Esophagus mucosa (tissue), 1 donor: ENCODE data around the gene ZFR2. TPM values are rescaled to one million over a fixed set of nuclear protein-coding genes. Genes with fewer than 3 reads are reported as not detected.
"Not testable (repeated sequence)": the region's sequence is repeated elsewhere in the genome, so short reads cannot be mapped to it uniquely, and the experiment has no call there.

Source experiments
- ATAC-seq: fragments of 200-7000 bp; cut with Tn5 transposase; one replicate; pipeline ENCODE4 v1.9.1; 2020
- total RNA-seq: library from RNA; stranded (reverse); gene quantifications from one replicate; pipeline ENCODE4 v1.2.4, GENCODE V29; 2023
- donor health status: DM: yes; HTN: yes; CAD: no.

ZFR2 gene
- total RNA-seq, 1 donor from 2014 or later: not detected

DNA sequence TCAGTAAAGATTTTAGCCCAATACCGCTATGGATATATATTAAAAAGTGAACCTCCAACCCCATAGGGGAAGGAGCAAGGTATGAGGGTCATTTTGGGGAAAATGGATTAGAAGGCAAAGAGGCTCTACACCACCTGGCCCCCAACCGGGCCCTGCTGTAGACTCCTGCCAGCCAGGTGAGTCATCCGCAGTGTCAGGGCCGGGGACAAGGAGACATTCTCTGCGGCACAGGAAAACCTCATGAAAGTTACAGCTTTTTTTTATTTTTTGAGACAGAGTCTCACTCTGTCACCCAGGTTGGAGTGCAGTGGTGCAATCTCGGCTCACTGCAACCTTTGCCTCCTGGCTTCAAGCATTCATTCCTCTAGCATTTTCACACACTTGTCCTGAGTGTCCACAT, 32.0 kb downstream of the ZFR2 start:
- no peak for ATAC-seq

DNA sequence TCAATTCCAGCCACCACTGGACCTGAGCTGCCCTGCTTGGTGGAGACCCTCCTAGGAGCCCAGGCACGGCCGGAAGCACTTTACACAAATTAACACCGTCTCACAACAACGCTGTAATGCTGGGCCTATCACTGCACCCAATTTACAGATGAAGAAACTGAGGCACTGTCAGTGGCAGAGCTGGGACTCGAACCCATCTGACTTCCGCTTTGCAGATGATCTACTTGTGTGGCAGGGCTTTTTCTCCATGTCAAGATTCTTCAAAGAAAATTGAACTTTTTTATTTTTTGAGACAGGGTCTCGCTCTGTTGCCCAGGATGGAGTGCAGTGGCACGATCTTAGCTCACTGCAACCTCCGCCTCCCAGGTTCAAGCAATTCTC, 33.8 kb downstream of the ZFR2 start:
- no peak for ATAC-seq

DNA sequence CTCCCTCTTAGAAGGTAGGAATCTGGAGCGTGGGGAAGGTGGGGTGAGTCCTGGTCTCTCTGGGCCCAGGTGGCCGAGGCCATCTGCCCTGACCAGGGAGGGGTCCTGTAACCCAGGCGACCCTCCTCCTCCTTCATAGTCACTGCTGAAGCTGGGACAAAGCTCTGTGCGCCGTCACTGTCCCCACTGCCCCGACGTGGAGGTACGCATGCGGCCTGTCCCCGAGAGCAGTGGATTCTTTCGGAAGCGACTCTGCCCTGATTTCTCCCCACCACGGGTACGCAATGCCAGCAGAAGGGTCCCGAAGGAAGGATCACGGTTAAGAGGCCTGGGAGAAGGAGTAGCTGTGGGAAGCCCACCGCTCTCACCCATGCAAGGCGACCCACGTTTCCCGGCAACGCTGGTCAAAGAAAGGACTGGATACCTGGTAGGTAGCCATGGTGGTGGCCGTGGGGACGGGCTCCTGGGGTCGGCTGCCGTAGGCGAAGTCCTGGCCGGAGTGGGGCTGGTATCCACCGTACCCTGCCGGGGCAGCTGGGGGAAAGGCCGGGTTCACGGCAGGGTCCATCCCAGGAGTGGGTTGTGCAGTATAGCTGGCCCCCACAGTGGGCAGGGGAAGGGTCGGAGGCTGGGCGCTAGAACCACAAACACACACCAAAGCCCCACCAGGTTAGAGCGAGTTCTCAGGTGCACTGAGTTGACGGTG, 34.3 kb downstream of the ZFR2 start:
- ATAC-seq: no peak

DNA sequence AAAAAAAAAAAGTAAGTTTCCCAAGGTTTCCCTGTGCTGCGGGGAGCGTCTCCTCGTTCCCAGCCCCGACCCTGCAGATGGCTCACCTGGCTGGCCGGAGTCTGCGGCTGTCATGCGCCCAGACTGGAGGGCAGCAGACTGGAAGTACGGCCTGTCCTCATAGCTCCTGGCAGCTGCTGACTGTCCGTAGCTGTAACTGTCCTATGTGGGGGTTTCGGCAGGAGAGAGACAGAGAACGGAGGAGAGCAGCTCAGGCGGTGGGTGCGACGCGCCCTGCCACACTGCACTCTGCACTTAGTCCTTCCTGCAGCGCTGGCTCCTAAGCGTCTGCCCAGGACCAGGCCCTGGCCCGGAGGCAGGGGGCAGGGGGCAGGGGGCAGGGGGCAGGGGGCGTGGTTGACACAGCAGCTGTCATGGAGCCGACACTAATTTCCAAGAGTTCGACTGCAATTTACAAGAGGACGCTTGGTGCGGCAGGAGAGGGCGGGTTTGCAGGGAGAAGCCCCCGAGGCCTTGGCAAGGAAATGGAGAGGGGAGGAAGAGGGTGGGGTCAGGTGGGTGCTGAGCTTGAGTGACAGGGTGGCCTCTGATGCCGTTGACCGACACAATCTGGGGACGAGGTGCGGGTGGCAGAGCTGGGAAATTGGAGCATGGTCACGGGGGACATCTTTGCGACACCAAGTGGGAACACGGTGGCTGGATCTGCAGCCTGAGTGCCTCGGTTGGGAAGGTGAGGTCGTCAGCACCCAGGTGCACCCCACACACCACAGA, 35.1 kb downstream of the ZFR2 start:
- no peak for ATAC-seq

DNA sequence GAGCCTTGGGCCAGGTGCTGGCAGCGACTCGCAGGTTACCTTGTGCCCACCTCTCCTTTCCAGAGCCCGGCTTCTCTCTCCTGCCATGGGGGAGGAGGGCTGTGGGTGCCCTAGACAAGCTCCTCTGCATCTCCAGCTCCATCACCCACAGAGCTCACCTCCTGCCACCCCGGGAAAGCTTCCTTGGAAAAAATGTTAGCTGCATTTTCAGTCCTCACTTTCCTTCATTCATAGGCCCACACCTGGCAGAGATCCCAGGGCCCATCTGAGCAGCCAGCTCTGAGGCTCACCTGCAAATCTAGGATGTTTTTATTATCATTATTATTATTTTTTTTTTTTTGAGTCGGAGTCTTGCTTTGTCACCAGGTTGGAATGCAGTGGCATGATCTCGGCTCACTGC, 36.8 kb downstream of the ZFR2 start:
- ATAC-seq: no peak

DNA sequence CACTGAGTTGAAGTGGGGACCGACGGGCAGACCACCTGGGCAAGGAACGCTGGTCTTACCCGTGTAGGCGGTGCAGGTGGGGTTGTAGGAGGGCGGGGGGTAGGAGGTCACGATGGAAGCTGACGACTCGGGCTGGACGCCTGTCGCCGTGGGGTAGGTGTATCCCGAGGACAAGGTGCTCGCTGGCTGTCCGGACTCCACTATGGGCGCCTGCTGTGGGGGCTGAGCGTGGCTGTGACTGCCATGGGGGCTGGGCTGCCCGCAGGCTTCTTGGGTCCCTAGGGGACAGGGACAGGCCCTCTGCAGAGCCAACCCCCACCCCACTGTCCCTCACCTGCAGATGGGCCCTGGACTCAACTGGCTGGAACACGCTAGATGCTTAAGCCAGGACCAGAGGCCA, 37.2 kb downstream of the ZFR2 start:
- ATAC-seq: no peak

DNA sequence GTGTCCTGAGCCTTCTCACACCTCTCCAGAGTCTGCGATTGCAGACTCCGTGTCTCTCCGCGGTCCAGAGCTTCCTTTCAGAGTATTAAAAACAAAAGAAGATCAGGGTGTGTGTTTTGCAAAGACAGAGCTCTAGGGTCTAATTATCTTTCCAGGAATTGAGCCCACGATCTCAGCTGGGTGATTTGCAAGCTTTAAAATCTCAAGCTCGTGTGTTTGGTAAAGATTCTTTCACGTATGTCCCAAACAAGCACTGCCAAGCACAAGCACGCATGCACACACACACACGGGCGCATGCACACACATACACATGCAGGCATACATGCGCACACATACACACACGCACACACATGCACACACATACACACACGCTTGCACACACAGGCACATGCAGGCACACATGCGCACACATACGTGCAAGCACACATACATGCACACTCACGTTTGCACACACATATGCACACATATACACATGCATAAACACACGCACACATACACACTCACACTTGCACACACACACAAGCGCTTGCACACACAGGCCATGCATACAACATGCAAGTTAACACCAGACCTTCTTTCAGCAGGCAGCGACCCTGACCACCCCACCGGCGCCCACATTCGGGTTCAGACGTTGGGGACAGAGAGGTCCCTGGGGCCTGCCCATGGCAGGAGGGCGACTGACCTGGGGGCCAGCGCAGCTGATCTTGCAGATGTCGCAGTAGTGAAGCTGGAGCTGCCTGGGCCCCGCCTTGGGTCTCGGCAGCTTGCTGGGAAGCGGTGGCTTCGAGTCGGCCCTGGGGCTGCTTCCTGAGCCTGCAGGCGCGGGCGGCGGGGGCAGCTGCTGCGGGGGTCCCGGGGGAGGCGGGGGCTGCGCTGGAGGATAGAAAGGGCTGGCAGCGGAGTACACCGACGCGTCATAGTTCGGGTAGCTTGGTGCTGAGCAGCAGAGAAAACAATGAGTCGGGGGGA, 37.9 kb downstream of the ZFR2 start:
- no peak for ATAC-seq

DNA sequence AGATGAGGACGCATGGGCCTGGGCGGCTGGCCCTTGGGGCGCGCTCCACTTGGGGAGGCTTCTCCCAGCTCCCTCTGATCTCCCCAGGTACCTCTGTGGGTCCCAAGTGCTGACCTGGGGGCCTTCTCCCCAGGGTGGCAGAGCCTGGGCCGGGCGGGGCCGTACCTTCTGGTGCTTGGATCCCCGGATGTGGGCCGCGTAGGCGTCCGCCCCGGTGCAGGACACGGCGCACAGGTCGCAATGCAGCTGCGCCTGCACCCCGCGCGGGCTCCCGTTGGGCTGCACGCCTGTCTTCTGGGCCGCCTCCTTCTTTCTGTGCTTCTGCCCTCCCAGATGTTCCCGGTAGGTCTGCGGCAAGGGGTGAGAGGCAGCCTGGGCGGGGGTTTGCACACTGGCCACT, 41.5 kb downstream of the ZFR2 start:
- no peak for ATAC-seq

DNA sequence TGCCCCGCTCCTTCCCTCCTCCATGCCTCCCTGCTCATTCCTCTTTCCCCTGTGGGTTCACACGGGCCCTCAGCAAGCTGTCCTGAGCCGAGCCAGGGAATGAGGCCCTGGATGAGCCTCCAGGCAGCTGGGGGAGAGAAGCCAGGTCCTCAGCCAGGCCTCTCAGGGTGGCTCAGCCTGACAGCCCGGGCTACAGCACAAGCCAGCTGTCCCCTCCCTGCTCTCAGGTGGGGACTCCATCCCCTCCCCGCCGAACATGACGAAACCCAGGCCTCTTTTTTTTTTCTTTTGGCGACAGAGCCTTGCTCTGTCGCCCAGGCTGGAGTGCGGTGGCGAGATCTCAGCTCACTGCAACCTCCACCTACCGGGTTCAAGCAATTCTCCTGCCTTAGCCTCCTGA, 42.7 kb downstream of the ZFR2 start:
- ATAC-seq: no peak

DNA sequence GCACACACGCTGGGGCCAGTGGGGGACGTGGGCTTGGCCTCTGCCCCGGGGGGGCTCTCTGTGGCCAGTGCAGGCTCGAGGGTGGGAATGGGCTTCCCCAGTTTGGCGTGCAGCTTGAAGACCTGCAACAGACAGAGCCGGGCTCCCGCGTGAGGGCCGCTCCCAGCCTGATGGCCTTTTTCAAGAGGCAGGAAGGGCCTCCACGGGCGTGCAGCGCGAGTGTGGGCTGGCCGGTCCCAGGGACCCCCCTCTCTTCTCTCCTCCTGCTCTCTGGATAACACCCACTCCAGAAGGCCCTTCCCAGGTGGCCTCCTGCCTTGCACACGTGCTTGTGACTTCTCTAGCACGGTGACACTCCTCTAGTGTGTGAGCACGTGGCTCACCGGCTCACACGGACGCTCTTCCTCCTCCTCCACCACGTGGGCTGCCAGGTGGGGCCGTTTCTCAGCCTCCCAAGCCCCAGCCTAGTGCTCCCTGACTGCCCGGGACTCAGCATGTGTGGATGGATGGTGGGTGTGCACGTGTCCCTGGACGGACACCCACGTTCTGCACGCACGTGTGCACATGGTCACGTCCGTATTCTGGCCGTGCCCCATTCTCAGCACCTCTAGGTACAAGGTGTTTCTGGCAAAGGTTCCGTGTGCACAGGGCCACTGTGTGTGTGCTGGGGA, 43.4 kb downstream of the ZFR2 start:
- no peak for ATAC-seq

DNA sequence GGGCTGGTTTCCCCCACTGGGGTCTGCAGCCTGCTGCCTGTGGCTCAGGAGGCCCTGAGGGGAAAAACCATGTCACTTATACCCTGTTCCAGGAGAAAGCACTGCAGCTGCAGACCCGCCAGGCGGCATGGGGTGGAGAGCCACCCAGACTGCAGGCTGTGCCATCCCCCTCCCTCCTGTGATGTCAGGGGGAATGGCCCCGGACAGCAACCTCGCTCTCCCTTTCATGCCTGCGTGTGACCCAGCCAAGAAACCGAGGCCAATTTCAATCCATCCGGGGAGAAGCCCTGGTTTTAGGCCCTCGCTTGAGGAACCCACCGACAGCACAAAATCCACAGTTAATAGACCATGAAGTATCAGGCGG, 45.5 kb downstream of the ZFR2 start:
- ATAC-seq: no peak

DNA sequence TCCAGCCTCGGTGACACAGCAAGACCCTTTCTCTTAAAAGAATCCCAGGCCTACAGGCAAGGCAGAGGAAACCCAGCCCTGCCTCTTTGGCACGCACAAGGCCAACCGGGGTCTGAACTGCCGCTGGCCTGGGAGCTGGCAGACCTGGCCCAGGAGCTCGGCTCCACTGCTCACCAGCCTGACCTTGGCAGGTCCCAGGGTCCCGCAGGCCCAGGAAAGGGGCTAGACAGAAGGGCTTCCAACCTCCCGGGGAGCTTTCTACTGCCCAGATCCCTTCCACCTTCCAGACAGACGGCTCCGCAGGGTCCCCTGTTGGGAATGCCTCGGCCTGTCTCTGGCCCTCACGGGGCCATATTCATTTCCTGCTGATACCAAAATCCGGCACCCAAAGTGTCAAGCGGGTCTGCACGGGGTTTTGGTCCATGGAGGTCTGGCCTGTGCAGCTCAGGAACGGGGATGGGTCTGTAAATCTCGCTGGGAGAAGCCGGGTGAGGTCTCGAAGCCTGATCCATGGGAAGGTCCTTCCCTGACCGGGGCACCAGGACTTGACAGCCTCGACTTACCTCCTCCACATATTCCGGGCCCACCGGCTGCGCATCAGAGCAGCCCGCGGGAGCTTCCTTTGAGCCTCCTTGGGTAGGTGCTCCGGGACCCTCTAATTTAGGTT, 46.0 kb downstream of the ZFR2 start:
- no peak for ATAC-seq

DNA sequence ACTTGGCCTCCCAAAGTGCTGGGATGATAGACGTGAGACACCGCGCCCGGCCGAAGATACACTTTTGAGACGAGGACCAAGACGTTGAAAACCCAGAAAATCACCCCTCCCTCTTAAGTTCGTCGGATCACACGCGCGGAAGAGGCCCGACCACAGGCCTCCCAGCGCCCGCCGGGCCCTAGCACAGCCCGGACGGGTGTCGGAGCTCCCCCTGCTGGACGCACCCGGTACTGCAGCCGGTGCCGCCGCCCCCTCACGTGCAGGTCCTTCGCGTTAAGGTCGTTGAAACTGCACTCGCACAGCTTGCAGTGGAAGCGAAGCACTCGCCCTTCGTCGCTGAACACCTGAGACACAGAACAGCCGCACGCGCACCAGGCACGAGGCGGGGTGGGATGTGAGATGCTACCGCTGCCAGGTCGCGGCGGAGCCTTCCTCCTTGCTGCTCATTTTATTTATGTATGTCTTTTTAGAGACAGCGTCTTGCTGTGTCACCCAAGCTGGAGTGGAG, 46.9 kb downstream of the ZFR2 start:
- peak; percentile 36 for ATAC-seq

DNA sequence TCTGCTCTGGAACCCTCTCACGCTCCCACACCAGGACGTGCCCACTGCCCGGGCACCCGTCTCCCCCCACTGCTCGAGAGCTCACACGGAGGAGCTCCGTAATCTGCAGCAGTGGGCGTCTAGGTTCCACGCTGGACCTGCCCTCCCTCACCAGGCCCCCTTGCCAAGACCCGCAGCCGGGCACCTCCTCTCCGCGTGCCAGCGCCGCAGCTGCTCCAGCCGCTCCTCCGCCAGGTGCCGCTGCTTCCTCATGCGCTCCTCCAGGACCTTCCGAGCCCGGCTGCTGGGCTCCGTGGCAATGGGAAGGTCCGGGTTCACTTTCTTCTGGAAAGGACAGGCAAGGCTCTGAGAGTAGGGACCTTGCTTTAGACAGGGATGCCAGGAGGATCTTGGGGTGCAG, 47.7 kb downstream of the ZFR2 start:
- no peak for ATAC-seq

DNA sequence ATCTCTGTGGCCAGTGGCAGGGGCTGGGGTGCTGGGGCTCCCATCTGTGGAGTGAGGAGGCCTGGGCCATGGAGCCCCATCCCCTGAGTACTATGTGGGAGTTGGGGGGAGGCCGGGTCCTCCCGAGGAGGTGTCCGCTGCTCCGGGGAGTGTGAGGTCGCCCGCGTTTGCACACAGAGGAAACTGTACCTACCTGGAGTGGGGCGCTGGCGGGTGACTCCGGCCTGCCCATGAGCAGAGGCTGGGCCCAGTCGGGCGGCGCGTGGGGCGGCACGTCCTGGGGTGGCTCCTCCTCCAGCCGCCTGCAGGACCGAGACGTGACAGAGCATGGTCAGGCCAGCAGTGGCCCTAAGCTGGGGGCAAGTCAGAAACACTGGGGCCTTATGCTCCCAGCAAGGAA, 48.8 kb downstream of the ZFR2 start:
- peak; percentile 12 for ATAC-seq

DNA sequence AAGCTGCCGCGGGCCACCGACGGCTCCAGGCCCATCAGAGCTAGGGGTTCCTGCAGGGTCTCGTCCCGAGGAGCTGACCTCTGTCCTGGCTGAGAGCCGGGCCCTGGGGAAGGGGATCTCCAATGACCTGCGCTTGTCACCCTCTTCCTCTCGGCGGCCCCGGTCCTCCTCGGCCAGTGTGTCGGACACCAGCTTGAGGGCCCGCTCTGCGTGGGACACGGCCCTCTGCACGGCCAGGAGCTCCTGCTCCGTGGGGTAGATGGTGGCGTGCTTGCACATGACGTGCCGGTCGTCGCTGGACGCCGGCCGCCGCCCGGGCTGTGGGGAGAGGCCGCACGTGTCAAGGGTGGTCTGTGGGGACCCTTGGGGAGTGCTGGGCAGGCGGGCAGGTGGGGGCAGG, 49.9 kb downstream of the ZFR2 start:
- ATAC-seq: peak; percentile 4

DNA sequence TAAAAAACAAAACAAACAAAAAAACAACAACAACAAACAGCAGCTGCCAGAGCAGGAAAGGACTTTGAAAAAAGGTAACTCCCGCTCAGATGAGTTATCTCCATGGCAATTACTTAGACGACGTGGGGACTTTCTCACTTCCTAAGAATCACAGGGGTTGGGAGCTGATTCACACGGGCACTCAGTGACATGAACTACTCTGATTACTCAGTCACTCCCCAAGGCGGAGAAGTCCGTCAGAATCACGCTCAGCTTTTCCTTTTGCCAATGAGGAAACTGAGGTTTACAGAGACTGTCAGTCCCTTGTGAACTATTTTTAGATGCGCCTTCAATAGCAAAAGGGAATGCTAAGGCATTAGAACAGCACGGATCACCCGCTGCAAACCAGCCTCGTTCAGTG, 50.4 kb downstream of the ZFR2 start:
- peak; percentile 68 for ATAC-seq

DNA sequence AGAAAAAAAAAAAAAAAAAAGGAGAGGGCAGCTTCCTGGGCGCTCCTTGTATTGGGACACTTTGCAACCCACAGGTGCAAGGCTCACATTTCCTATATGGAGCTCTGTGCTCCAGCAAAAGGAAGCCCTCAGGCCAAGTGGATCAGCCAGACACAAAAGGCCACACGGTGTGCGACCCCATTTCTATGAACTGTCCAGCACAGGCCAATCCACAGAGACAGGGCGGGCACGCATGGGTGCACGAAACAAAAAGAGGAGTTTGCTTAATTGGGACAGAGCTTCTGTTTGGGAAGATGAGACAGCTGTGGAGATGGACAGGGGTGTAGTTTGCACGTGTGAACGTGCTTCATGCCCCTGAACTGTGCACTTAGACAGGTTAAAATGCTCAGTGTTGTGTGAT, 51.1 kb downstream of the ZFR2 start:
- no peak for ATAC-seq

DNA sequence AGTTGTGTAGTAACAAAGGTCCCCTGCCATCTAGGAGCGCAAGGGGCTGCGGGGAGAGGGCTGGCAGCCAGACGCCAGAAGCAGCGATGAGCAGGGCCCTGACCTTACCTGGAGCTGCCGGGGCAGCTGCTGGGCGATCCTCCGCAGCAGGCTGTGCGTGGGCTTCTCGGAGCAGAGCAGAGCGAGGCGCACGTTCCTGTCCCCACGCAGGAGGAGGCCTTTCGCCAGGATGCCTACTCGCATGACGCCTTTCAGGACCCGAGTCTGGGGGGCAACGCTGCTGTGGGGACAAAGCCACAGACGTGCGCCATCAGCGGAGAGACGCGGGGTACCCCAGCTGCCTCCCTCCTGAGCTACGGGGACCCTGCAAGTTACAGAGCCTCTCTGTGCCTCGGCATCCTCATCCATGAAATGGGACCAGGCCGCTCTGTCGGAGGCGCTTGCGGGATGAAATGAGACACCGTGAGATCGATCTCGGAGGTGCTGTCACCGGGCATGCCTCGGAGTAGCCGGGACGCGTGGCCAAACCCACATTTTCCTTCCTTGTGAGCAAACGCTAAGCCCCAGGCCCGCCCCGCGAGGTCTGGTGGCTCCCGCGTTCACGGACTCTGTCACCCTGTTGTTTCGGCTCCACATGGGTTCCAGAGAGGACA, 52.1 kb downstream of the ZFR2 start:
- no peak for ATAC-seq

DNA sequence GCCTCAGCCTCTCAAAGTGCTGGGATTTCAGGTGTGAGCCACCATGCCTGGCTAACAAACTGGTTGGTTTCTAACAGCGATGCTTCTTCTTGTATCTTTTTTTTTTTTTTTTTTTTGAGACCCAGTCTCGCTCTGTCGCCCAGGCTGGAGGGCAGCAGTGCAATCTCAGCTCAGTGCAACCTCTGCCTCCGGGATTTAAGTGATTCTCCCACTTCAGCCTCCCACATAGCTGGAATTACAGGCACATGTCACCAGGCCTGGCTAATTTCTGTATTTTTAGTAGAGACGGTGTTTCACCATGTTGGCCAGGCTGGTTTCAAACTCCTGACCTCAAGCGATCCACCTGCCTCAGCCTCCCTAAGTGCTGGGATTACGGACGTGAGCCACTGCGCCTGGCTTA, 52.7 kb downstream of the ZFR2 start:
- ATAC-seq: not testable (repeated sequence)

DNA sequence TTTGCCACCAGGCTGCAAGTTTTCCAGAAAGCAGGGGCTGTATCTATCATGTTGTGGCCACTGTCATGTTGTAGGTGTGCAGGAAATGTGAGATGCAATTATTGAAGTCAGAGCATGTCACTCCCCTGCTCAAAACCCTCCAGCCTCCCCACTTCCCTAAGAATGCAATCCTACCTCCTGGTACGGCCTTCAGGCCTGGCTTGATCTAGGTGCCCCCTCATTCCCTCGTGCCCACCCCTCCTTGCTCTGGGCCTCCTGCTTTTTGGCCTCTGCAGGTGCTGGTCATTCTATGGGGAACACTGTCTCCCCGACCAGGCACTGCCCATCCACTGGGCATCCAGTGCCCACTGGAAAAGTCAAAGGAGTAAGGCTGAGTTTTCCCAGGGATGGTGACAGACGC, 54.2 kb downstream of the ZFR2 start:
- no peak for ATAC-seq
